HS-27A (cell line): ENCODE results near the gene NCEH1.
"Not testable (repeated sequence)": the region's sequence is repeated elsewhere in the genome, so short reads cannot be mapped to it uniquely, and the experiment has no call there.

Experiments used
- DNase-seq: peaks from one replicate; pipeline ENCODE4 v3.0.0-alpha.2; 2012; ENCODE audit warnings: low read depth, missing footprints

NCEH1 gene

DNA sequence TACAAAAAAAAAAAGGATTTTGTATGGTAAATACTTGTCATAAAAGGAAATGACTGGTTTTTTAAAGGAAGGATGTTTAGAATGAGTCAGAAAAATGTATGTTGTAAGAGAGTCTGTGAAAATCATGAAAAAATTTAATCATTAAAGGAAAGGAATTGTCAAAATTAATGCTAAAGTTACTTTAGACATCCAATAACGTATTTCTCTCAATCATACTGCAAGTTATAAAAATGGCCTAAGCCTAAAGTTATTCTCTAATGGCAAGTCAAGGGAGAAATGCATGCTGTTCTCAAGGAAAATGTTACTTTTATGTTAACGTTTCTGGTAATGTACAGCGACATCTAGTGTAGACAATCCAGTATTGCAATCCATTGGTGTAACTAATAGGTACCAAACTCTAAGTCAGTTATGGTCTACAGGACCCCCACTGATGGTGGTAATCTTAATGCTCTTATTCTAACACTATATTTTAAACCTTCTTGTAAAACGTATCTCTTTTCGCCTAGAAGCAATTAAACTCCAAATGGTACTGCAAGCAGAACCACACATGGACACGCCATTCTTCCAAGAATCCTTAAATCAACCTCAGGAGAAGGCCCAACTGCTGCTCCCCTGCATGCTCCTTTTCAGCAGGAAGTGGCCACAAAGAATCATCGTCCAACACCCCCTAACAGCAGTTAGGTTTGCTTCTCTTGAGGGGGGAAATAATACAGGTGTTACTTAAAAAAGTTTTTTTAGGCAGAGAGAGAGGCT is 35.2 kb downstream of the NCEH1 start:
- DNase-seq, result peak; percentile 40

DNA sequence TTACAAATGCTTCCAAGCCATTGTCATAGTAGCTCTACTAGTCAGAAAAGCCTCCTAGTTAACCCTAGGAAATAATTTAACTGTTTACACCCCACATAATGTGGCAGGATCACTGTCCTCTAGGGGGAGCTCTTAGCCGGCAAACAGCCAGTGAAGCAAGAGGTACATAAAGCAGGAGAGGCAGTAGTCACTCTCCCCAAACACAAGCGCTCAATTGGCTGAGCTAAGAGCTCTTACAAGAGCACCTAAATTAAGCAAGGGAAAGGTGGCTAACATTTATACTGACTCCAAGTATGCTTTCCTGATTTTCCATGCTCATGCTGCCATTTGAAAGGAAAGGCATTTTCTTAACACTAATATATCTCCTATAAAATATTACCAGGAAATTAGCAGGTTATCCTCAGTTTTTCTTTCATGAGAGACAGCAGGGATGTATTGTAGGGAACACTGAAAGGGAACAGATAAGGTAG is 37.6 kb downstream of the NCEH1 start:
- peak; percentile 33 for DNase-seq

DNA sequence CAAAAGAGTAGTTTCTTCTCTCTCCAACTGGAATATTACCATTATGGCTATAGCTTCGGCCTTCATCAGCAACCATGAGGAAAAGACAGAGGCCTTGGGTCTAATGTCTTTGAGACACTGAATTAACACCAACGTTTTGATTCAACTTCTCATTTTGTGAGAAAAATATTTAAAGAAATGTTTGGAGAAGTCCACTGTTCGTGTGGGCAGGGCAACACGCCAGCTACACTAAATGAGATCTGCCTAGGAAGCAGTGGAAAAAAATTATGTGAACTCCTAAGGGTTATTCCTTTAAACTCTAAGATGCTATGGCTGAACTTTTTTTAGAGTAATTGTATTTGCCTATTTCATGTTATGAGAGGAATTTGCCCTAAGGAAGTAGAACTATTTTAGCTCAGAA is 41.8 kb downstream of the NCEH1 start:
- no peak for DNase-seq

DNA sequence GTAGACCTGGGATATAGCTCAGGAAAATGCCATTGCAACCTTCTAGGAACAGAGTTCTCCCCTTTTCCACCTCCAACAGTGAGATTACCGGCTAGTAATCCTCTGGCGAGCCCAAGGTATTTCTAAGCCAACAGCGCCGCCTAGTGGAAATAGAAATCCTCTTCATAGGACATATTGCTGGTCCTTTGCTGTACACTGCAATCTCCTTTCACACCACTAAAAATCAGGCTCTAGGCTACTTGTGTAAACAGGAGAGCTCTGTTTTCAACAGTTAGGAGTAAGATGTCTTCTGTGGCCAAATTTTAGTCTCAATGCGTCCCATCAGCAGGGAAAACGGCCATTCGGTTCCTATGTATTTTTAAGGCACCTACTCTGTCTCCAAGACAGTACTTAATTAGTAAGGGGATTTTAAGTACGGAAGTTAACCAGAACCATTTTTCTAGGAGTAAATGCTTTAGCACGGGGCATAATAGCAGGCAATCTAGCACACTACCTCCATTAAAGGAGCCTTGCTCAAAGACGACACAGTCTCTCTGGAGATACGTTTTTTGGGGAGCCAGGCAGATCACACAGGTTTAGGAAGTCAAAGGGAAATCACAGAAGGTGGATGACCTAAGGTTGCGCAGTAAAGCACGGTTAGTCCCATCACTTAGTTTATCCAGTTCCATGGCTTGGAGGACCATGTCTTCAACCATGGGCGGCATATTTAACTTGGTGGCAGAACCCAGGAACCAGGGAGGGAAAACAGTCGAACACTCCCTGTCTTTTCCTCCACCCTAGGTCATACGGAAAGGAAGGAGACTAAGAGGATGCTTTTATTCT is 43.8 kb downstream of the NCEH1 start:
- DNase-seq, result peak; percentile 45

DNA sequence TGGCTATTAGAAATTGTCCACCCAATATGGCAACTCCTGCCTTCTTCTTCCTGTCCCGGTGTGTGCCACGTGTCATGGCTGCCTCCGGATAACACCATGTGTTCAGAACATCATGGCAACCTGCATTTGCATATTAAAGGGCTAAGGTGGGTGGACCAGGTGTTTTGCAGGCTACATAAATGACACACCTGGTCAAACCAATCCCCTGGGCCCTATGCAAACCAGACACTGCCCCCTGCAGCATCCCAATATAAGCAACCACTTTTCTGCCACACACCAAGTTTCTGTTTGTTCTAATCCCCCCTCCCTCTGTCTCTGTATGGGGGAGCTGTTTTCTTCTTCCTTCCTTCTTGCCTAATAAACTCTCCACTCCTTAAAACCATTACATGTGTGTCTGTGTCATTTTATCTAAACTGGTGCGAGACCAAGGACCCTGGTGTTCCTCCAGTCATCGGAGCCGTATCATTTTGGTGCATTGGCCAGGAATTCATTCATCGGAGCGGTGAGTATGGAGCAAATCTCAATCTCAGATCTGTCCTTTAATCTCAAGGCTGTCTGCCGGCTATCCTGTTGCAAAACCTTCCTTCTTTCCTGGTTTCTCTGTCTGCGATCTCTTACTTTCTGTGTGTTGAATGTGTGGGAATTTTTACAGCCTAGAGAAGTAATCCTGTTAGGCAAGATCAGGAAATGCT is 44.5 kb downstream of the NCEH1 start:
- DNase-seq, result no peak

DNA sequence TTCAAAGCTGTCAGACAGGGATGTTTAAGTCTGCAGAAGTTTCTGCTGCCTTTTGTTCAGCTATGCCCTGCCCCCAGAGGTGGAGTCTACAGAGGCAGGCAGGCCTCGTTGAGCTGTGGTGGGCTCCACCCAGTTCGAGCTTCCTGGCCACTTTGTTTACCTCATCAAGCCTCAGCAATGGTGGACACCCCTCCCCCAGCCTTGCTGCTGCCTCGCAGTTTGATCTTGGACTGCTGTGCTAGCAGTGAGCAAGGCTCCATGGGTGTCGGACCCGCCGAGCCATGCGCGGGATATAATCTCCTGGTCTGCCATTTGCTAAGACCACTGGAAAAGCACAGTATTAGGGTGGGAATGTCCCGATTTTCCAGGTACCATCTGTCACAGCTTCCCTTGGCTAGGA is 45.4 kb downstream of the NCEH1 start:
- not testable (repeated sequence) for DNase-seq

DNA sequence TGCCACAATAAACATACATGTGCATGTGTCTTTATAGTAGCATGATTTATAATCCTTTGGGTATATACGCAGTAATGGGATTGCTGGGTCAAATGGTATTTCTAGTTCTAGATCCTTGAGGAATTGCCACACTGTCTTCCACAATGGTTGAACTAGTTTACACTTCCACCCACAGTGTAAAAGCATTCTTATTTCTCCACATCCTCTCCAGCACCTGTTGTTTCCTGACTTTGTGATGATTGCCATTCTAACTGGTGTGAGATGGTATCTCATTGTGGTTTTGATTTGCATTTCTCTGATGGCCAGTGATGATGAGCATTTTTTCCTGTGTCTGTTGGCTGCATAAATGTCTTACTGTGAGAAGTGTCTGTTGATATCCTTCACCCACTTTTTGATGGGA is 50.4 kb downstream of the NCEH1 start:
- not testable (repeated sequence) for DNase-seq

DNA sequence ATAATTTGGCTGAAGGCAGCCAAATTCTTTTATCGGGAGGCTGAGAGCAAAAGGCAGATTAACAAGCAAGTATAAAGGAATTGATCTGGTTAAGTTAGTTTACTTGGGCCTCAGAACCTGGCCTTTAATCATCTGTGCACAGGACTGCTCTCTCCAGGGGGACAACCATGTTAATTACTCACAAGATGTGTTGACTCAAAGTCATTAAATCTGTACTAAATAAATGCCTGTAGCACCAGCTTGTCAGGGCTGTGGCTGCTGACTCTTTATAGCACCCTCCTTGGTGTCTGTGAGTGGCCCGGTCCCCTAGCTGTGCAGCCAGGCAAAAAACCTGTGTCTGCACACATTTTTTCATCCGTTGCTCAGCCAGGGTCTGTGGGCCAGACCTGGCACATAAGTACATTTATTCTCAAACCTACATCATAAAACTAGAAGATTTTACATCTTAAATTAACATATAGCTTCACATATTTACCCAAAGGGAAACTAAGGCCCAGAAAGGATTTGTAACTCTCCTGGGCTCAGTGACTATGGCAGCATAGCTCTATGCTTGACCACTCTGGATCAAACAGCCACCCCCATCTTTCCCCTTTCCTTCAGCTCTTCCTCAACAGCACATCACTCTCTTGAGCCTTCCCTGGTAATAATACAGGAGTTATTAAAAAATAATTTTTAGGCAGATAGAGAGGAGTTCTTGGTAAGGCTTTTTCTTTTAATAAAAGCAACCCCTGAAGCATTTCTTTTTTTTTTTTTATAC is 51.4 kb downstream of the NCEH1 start:
- no peak for DNase-seq

DNA sequence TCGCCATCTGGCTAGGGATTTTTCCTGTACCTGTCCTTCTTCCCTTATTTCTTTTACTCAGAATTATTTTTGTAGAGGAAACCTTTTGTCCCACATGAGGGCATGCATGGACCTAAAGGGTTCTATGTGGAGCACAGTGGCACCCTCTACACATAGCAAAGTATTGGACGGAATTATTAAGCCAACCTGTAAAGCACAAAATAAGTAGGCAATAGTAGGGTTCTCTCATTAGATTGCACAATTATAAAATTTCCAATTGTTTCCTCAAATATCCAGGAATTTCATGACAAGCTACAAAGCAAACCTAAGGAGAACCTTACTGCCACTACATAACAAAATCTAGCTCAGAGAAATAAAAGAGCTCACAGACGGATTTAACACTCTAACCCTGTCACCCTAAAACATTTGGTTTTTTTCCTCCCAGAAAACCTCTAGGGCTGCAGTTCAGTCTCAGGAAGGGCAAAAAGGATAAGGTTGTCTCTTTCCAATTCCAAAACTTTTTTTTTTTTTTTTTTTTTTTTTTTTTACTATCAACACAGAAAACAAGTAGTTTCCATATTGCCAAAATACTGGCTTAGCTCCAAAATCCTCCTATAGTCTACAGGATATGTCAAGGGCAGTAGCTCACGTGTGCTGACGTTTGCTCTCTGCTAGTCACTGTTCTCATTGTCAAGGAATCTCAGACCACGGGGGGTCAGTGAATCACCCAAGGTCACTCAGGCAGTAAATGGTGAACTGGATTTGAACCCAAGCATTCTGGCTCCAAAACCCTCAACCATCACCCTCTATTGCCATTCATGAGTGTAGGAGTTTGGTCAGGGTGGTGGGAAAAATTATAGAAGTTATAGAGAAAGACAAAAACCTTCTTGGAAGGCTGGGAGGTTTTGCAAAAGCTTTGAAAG is 52.3 kb downstream of the NCEH1 start:
- peak; percentile 83 for DNase-seq

DNA sequence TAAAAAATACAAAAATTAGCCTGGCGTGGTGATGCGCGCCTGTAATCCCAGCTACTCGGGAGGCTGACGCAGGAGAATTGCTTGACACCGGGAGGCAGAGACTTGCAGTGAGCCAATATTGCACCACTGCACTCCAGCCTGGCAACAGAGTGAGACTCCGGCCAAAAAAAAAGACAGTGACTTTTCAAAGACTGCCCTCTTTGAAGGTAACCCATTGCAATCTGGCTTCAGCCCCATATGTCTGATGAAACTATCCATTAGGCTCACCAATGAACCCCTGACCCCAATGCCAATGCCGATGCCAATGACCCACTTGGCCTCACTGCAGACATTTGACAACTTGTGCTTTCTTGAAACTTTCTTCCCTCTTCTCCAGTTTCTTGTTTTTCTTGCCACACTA is 54.3 kb downstream of the NCEH1 start:
- DNase-seq, result no peak

DNA sequence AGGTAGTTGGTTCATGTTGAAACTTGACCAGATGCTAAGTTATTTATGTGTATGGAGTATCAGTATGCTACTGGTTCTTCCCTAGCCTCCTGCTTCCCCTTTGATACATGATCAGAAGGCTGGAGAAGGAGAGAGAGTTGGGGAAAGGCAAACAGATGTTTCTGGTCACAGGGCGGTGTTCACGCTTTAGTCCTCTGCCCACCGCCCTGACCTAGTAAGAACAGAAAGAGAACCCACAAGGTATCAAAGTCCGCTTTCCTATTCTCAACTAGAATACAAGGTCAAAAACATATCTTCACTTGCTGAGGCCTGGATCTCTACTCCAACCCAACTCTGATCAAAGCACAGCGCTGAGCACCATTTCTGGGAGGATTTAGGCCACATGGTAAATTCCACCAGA is 55.5 kb downstream of the NCEH1 start:
- no peak for DNase-seq

DNA sequence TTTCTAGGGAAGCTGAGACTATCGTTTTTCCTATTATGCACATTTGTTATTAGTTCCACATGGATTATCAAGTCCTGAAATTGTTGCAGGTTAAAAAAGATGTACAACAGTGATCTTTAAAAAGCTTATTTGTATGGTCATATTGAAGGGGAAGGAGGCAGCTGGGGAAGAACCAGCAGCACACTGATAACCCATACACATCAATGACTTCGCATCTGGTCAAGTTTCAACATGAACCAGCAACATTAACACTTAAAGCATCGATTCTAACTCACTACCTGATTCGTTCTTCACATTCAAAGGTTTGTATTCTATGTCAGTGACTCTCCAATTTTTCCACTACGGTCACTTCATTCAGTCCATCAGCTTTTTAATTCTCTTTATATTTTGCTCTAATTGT is 56.4 kb downstream of the NCEH1 start:
- no peak for DNase-seq

DNA sequence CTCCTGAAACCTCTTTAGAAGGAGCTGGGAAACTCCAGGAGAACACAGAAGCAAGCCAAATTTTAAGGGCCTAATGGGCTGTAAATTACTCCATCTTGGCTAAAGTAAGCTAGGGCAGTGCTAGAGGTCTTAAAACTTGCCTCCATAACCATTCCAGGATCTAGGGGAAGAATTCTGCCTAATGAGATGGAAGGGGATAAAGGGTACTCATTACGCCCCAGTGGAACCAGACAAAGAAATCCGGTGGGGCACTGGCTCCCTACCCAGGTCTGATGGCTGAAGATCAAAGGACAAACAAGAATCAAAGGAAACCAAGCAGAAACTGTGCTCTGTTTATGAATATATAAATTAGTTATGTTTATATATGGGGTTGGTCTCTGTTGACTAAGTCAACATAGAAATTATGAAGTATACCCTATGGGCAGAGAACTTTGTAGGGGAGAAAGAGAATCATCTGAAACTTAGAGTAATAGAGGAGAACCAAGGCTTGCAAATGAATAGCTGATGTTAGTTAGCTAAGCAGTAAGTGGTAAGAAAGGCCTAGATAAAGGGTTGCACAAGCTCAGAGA is 57.8 kb downstream of the NCEH1 start:
- no peak for DNase-seq

DNA sequence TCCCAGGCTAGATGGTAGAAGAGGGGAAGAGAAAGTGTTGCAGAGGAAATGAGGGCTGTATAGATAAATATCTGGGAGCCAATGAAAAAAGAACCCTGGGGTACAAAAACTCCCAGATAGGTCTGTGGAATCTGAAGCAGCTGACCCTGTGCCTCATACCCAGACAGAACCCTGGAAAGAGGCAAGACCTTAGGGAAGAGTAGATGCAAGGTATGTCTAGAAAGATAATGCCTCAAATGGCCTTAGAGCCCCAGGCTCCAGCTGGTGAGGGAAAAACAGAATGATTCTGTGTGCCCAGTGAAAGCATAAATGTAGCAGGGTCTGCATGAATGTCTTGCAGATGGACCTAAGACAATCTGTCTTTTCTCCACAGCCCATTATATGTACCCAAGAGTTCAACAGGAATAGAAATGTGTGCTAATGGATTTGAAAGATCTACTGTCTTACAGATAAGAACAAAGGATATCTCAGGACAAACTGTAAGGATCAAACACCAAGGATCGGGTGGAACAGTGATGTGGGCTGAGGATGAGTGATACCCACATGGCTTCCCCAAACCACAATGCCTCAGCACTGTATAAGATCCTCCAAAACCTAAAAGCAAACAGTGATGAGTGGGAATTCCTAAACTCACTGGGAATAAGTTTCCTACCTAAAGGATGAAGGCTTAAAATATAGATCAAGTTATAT is 58.8 kb downstream of the NCEH1 start:
- no peak for DNase-seq

DNA sequence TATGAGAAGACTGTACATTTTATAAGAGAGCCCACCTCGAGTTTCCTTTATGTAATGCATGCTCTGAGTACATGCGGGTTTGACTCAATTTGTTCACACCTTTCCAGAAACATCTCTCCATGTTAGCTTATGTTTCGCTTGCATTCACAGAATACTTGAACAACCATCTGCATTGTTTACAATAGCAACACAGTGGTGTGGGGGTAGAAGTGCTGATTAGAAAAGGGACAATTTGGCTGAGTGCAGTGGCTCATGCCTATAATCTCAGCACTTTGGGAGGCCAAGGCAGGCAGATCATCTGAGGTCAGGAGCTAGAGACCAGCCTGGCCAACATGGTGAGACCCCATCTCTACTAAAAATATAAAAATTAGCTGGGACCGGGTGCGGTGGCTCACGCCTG is 60.9 kb downstream of the NCEH1 start:
- DNase-seq, result no peak

DNA sequence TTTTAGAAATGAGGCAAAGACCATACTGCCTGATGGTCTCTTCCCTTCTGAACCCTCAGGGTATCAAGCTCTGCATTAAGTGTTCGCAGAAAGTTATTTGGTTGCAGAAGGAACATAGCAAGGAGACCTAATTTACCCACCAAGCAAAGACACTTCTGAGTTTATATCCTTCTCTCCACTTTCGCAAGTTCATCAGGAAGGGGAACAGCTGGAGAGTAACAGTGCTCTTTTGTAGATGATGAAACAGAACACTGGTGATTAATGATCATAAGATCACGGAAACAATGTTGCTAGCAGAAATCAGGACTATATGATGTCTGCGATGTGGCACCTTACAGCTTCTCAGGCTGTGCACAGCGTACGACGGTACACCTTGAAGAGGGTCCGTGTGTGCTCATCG is 62.1 kb downstream of the NCEH1 start:
- no peak for DNase-seq

DNA sequence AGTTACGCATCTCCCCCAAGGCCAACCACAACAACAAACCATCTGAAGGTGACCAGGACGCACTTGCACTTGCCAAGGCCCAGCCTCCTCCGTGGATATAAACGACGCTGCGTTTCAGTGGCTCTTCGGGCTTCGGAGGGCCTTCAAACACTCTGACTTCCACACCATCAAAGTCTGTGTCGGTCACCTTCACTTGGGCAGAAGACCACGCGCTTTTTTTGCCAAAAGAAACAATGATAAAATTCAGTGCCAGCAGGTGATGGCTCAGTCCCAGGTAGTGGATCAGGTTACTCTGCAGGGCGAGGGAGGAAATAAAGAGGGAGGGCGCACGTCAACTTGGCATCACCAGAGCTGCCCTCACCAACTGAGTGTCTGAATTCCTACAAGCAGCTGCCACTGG is 63.0 kb downstream of the NCEH1 start:
- DNase-seq, result no peak

DNA sequence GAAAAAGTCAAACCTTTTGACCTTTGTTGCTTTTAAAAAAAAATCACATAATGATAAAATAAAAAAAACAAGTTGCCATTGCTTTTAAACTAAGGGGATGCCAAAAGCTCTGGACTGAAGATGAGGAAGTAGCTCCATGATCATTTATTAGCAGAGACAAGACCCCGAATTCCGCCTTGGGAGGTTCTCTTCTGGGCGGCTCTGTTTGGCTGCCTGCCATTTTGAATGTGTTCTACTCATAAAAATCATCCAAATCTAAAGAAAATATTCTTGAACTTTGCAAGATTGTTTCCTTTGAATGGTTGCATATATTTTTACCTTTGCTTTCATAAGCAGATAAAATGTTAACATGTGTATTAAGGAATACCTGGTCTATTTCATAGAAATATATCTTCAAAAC is 63.8 kb downstream of the NCEH1 start:
- no peak for DNase-seq

DNA sequence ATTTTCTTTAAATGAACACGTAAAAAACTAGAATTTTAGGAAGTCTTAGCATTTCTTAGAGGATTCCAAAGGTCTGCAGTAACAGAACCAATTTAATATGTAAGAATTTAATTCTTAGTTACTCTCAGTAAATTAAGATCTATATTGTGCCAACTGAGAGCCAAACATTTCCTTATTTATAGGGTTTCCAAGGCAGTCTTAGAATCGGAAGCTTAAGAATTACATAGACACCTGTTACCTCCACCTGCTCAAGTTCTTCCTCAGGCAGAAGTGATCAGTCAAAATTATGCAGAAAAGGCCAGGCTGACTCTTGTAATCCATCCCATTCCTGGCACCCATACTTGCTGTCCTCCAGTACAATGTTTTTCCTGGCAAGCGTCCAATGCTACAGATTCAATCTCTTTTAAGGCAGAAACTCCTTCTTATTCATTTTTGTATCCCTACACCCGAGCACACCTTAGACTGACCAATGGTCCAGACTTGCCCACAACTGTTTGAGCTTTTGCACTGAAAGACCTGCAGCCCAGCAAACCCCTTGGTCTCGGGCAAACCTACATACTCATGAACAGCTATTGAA is 64.3 kb downstream of the NCEH1 start:
- DNase-seq, result no peak

DNA sequence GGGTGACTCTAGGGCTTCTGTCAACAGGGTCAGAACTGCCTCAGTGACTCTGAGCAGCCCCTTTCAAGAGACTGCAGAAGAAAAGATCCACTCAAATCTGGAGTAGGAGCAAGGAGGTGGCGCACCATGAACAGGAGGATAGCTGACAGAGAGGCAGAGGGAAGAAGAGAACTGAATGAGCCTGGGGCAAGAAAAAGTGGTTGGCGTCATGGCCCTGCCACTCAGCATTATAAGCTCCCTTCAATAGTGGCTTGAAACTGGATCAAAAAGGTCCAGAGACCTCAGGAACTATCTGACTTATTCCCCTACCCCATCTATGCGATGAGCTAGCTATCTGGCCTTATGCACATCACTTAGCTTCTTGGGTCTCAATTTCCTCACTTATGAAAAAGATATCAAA is 66.6 kb downstream of the NCEH1 start:
- no peak for DNase-seq
